GM18861 (cell line): Measurements from ENCODE around the gene ALG14.
"Not testable (repeated sequence)": the region's sequence is repeated elsewhere in the genome, so short reads cannot be mapped to it uniquely, and the experiment has no call there.

Experiments
- ATAC-seq: cut with Tn5 transposase; IDR thresholded peaks from one replicate; pipeline ENCODE4 v1.9.1; 2021; ENCODE audit not compliant: unreplicated experiment

The ALG14 gene

DNA sequence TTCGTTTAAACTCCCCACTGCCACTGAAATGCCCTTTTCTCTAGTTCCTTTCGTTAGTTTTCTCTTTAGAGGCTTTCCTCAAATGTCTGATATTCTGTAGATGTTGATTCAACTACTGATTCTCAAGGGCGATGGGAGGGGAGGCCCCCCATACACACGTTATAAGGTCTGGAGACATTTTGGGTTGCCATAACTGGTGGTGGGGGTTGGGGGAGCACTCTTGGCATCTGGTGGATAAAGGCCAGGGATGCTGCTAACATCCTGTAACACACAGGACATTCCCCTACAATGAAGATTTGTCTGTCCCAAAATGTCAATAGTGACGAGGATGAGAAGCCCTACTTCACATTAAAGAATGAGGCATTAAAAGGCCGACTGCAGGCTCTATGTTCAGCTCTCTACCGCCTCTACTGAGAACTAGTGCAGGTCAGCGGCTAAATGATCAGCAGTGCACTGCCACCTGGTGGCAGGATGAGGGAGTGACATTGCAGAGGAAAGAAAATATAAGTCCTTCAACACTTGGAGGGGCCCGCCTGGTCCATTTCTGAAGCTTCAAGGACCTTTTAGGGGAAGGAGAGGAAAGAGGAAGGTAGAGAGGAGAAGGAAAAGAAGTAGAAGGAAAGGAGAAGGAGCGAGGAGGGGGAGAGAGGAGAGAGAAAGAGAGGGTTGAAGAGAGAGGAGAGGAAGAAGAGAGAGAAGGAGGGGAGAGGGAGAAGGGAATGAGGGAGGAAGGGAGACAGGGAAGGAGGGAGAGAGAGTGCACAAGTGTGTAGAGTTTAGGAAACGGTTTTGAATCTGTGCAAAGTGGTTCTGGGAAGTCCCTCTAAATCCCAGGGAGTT is 29.4 kb downstream of the ALG14 start:
- peak; percentile 85 for ATAC-seq

DNA sequence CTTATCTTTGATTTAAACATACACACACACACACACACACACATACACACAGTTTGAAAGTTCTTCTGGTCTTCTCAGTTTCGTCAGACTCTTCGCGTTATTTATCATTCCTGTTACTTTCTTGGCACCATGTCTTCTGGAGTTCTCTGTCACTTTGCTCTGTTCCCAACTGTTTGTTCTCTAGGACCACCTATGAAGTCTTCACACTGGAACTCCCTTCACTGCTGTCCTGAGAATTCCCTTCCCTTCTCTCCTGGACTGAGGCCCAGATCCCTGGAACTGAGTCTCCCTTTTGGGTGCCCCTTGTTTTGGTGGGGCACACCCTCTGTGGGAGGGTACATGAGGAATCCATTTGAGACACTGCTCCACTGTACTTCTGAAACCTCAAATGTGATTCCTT is 30.5 kb downstream of the ALG14 start:
- no peak for ATAC-seq

DNA sequence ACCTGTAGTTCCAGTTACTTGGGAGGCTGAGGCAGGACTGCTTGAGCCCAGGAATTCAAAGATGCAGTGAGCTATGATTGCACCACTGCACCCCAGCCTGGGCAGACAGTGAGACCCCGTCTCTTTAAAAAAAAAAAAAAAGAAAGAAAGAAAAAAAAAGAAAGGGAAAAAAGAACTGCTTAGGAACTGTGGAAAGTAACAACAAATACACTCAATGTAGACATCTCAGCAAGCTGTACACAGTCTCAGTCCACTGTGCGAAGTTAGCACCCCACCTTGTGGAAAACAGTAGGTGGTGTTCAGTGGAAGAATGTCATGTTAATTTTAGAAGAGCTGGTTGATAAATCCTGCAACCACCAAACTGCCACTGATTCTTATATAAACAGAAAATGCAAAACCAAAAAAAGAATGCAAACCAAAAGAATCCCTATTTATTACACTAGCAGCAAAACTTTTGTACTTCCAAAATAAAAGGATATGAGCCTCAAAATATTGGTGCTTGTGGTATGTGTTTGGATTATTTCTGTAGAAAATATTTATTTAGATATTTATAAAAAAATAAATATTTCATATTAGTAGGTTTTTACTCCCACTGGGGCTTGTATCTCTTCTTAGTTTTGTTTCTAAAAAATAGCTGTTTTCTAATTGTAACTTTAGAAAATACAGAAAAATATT is 31.1 kb downstream of the ALG14 start:
- ATAC-seq: peak; percentile 69

DNA sequence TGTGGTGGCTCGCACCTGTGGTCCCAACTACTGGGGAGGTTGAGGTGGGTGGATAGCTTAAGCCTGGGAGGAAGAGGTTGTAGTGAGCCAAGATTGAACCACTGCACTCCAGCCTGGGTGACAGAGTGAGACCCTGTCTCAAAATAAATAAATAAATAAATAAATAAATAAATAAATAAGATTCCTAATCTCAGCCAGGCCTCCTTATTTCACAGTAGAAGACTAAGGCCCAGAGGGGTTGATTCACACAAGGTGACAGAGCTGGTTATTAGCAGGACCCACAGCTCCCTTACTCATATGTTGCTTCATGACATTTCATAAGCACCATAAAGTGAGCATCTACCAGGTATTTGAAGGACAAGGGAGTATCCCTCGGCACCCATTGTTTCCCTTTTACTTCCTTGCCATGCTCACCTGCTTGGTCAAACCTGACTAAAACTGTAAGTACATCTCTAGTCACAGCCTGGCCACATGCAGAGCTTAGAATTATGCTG is 32.7 kb downstream of the ALG14 start:
- ATAC-seq: no peak

DNA sequence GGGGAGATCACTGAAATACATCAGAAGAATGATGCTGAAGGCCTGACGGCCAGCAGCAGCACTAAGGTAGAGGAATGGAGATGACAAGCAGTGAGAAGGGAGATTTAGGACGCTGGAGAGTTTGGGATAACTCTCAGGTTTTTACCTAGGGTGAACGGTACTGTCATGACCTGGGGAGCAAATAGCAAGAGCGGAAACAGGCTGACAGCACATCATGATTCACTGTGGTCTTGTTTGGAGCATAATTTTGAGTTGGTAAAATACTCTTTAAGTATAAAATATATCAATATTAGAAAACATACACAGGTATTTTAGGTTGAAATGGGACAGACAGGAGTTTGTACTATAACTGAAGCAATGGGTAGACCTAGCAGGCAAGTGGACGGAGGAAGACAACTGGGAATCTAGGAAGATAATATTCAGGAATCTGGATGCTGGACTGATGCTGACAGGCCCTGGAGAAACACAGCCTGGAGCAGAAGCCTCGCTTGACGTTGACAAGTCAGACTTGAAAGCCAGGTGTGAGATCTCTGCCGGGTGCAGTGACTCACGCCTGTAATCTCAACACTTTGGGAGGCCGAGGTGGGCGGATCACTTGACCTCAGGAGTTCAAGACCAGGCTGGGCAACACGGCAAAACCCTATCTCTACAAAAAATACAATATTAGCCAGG is 33.3 kb downstream of the ALG14 start:
- ATAC-seq: no peak

DNA sequence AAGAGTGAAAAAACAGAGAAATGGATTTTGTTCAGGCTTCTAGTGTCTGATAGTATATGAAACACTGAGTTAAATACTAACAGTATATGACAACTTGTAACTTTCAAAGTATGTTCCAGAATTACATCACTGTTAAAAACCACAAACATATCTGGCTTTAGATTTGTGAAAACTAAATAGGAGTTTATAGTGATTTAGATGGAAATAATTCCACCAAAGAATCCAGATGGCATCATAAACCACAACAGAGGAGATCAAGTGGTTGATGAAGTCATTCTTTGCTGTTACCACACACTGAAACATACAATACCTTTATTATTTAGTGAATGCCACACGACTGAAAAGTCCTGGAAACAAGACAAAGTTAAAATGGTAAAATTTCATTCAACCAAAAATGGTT is 37.2 kb downstream of the ALG14 start:
- no peak for ATAC-seq

DNA sequence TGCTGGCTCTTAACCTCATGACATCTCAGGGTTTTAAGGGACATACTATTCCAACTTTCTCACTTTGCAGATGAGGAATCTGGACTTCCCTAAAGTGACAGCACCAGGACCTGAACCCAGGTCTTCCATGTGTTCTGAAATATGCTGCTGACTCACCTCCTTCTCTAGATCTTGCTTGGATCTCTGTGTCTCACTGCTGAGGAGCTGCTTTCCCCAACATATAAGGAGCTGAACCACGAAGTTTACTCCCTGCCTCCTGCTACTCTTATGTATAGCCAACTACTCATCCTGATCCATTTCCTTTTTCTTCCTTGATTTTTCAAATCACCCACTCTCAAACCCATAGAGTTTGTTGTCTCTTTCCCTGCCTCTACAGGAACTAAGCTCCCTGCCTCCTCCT is 38.2 kb downstream of the ALG14 start:
- no peak for ATAC-seq

DNA sequence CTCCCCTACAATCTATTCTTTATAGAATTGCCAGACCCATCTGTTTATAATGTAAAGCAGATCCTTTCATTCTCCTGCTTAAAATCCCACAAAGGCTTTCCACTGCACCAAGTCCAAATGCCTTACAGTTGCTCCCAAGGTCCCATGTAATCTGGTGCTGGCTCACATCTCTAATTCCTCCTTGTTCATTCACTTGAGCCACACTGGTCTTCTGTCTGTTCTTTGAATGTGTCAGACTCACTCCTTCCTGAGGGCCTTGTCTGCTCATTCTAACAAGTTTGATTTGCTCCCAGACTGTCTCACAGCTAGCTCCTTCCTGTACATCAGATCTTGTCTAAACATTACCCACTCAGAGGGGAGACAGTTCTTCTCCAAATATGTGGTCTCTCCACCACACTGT is 38.9 kb downstream of the ALG14 start:
- ATAC-seq: no peak

DNA sequence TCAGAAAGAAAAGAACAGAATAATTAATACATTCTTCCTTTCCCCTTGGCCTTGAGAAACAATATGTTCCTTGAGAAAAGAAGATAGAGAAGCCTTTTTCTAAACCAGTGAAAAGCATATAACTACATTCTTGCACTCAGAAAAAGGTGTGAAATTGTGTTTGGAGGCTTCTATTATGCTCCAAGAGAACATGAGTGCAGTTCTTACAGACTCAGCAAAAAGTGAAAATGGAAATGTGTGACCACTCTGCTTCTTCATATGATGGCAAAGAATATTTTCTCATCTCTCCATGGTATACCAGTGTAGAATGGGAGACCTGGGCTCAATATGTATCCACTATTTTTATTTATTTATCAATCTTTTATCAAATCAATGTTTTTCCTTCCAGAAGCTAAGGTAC is 43.2 kb downstream of the ALG14 start:
- no peak for ATAC-seq

DNA sequence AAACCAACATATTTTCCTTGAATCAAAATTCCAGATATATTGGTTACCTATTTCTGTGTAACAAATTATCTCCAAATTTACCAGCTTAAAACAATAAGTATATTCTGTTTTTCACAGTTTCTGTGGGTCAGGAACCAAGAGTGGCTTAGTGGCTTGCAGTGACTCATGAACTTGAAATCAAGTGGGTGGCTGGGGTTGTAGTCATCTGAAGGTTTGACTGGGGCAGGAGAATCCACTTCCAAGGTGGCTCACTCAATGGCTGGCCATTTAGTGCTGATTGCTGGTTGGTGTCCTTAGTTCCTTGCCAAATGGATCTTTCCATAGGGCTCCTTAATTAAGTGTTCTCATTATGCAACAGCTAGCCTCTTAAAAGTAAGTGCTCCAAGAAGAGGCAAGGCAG is 43.8 kb downstream of the ALG14 start:
- no peak for ATAC-seq

DNA sequence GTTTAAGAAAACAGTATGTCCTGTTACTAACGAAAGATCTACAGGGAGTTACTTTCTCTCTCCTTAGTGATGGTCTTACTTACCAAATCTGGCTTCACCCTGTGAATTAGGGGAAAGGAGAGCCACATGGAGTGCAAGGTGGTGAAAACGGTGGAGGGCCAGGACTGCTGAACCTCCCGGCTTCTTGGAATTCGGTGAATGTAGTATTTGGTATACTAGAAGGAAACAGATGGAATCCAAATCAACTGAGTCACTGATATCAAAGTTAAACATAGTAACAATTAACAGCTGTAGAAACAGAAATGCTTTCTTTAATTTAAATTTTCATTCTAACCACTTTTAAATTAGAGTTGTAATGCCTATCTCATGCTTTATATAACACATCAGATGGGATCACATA is 45.7 kb downstream of the ALG14 start:
- no peak for ATAC-seq

DNA sequence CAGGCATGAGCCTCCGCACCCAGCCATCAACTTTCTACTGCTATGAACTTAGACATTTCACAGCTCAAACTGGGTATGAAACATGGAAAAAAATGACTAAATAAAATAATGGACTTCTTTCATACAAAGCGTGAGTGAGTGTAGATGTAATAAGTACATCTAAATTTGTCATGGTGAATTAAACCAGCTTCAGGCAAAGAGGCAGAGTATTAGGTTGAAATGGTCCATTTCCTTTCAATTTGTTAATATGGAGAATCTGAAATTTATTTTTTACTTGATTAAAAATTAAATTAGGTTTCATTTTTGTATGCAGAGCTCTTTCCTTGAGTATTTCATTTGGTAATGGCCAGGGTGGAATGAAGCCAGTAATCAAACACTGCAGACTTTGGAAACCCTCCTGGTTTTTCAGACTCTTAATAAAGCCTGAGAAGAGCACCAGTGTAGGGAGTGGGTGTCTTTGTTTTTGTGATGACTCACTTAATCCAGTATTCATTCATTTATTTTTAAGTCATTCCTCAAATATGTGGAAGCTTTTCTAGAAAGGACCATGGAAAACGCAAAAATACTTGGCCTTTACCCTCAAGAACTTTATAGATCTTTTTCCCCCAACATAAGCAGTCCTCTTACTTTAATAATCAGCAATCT is 49.2 kb downstream of the ALG14 start:
- no peak for ATAC-seq

DNA sequence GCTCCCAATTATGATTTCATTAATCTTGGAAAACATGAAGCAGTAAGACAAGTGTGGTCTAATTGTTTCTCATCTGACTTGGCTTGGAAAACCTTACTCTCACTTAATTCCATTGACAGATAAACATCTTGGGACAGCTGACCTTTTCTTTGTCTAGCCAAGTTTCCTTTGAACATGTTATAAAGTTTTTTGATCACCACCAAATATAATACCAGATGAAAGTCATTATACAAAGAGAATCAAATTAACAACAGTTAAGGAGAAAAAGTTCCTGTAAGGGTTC is 50.2 kb downstream of the ALG14 start:
- ATAC-seq: no peak

DNA sequence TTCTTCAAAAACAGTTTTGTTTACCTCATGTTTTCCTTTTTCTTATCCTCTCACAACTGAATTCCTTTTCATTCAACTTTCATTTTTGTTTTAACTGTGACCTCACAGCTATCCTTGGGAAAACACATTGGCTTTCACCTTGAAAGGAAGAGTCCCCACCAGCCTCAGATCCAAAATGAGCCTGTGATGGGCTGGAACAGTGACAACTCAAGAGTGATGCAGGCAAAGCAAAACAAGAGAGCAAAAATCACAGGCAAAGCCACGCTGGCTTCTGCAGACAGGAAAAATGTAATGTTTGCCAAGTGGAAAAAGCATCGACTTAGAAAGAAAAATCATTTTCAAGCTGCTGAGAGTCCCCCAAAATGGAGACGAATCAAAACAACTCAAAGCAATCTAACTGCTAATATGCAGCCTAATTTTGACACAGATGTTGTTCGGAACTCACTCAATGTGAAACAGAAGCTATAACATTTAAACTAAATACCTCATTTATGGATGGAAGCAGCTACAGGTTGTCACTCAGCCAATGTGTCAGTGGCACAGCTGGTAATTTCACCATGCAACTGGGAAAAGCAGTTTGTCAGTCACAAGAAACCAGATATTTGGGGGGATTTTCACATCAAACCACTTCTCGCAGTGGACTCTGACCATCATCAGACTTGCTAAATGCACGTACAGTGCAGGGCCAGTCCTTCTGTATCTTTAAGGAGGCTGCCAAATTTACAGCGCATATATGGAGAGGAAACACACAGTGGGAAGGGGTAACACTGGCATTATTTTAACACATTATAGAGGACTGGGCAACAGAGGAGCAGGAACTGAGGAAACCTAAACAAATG is 50.7 kb downstream of the ALG14 start:
- no peak for ATAC-seq

DNA sequence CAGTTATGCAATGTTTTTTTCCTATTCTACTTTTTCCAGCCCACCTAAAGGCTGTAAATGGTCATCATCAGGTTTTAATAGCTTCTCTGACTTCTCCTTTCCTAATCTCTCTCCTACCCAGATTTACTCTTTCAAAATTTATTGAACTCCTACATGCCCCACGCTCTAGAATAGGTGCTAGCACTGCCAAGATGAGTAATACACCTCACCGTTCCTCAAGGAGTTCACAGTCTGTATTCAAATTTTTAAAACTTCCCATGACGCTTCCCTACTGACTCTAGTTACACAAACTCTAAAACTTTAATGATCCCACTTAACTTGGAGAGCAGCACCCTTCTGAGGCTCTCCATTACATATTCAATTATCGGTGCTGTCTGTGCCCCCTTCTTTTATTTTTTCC is 51.6 kb downstream of the ALG14 start:
- ATAC-seq: no peak

DNA sequence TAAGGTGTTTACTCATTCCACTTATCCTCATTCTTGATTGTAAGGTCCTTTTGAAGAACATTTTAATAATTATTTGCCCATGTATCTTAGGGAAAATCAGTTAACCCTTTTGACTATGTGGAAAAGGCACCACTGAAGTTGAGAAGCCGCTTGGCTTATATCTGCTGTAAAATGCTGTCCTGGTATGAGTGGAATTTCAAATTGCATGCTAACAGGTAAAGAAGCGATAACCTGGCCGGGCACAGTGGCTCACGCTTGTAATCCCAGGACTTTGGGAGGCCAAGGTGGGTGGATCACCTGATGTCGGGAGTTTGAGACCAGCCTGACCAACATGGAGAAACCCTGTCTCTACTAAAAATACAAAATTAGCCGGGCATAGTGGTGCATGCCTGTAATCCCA is 53.3 kb downstream of the ALG14 start:
- not testable (repeated sequence) for ATAC-seq

DNA sequence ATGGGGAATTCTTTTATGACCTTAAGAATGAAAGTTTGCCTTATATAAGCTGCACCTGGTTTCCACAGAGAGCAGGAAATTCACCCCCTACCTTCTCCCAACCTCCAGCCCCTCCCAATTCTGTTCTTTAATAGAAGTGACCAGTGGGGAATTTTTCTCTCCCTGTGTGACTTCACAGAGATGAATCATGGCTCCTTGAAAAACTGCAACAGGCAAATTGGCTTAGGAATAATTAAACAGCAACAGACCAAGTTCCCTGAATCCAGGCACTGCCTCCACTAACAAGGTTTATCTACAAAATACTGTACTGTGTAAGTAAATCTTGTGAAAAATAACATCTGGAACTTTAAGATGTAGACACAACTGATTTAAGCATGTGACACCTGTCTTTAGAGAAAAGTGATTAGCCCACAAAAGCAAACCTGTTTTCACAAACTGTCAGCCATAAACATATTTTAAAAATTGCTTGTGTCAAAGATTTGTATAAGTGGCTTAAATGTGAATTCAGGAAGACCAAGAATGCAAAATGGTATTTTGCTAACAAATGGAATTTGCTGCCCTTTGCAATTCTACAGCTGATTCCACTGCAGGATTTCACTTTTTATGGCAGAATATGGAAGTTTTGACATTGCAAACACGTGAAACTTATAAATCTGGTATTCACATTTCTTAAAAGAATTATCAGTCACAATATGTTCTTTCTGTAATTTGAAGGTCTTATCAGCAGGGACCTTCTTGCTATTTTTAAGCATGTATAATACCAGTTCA is 54.0 kb downstream of the ALG14 start:
- no peak for ATAC-seq

DNA sequence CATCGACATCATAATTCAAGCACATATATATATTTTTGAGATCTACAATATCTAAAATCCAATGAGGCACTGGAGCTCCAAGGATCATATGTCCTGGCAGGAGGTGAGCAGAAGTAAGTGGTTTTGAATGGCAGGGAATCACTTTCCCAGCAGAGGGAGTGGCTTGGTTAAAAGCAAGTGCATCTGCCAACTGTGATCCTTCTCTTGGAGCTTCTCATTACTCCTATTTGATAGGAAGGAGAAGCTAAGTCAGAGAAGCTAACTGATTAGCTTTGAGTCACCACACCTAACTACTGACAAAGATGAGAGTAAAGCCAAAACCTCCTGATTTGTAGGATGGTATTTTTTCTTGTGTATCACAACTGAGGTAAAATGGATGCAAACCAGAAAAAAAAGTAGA is 55.0 kb downstream of the ALG14 start:
- ATAC-seq: no peak

DNA sequence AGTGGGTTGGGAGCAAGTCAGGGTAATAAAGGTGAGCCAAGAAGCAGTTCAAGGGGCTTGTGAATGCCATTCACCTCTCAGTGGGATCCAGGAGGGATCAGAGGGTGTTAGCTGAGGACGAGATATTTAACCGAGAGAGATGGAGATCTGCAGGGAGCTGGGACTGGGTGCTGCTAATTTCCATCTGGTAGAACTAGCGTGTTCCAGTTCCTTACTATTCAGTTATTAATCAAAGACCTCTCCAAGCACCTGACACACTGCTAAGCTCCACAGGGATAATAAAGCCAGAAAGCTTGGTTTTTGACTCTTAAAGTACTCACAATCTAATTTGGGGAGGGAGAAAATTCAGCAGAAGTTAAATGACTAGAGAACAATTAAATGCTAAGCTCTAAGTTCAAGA is 57.7 kb downstream of the ALG14 start:
- no peak for ATAC-seq

DNA sequence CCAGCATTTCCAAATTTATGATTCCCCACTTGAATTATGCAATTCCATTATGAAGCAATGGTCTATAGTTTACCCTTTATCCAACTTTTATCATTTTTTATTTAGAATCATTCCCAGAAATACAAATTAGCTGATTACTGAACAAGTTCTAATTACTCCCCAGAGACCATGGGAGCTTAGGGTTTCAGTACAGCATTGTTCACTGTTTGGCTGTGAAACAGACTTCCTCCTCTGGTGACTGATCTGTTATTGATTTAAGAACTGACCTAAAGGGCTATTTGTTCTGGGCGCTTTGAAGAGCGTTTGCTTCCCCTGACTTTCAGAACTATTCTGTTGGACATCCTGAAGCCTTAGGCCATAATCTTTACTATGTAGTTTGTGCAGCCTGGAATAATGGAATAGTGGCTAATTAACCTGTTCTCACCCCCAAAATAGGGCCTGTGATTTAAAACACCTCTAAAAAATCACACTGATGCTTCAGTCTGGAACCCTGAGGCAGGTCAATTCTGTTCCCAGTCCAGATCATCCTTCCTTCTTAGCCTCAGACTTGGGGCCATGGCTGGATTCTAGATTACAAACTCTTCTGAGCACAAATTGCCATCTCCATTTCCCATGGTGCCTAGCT is 58.7 kb downstream of the ALG14 start:
- no peak for ATAC-seq
